ENCODE measurements around the gene ZNF528.

Gene ZNF528

GRCh38 chr19:52451241-52451640 lies 53.6 kb downstream of the ZNF528 start:
- no peak overlapping the region for H3K4me3 ChIP-seq (ENCODE audit: low read length)
- no peak overlapping the region for H3K27ac ChIP-seq (ENCODE audit: low read depth, low read length)
- H3K27me3 ChIP-seq (ENCODE audit: control insufficient read depth, insufficient read depth, low read length) = no peaks in the 10 kb centered on the region
- peaks cover 4% of the 10 kb centered on the region for H3K4me1 ChIP-seq (ENCODE audit: control insufficient read depth, insufficient read depth, low read length)
- no peaks in the 10 kb centered on the region for H3K36me3 ChIP-seq (ENCODE audit: control insufficient read depth, insufficient read depth, low read length)
- no peak overlapping the region for H3K9ac ChIP-seq (ENCODE audit: low read length)

- Histone ChIP-seq H3K27ac (ENCODE audit: low read depth, low read length) (peak within 1 kb of the TSS; percentile 21), H3K4me1 (ENCODE audit: control insufficient read depth, insufficient read depth, low read length) (peaks cover 4% of the 10 kb centered on the region), H3K27me3 (ENCODE audit: control insufficient read depth, insufficient read depth, low read length) (no peaks in the 10 kb centered on the region), H3K9ac (ENCODE audit: low read length) (no peak within 1 kb of the TSS), H3K36me3 (ENCODE audit: control insufficient read depth, insufficient read depth, low read length) (peaks cover 10% of the 10 kb centered on the region), H3K4me3 (ENCODE audit: low read length) (peak within 1 kb of the TSS; percentile 85)
These were observed 55.9 kb downstream of the ZNF528 start, which contains the start of gene ZNF578 for GRCh38 chr19:52453324-52454094. Gene ZNF578 (plus strand): TSS chr19:52453553. CDS start chr19:52501846, 48,293 bp downstream.

GRCh38 chr19:52464798-52465470 lies 67.3 kb downstream of the ZNF528 start:
- Histone ChIP-seq H3K27me3 (ENCODE audit: control insufficient read depth, insufficient read depth, low read length) (no peaks in the 10 kb centered on the region), H3K9ac (ENCODE audit: low read length) (no peak overlapping the region), H3K4me1 (ENCODE audit: control insufficient read depth, insufficient read depth, low read length) (no peaks in the 10 kb centered on the region), H3K36me3 (ENCODE audit: control insufficient read depth, insufficient read depth, low read length) (no peaks in the 10 kb centered on the region), H3K4me3 (ENCODE audit: low read length) (no peak overlapping the region), H3K27ac (ENCODE audit: low read depth, low read length) (no peak overlapping the region)
